HUES48 (cell line): ENCODE results near the gene TMEFF2.

Experiments
- H3K27ac ChIP-seq: one replicate; pipeline ENCODE4 v1.7.0; 2013; ENCODE audit warnings: low read depth, low read length, inconsistent platforms
- H3K27me3 ChIP-seq: 2 replicates; pipeline ENCODE4 v1.6.1; 2013; ENCODE audit warnings: mild to moderate bottlenecking, low read length; ENCODE audit not compliant: control insufficient read depth, insufficient read depth
- H3K36me3 ChIP-seq: 2 replicates; pipeline ENCODE4 v1.6.1; 2013; ENCODE audit warnings: low read length; ENCODE audit not compliant: control insufficient read depth, insufficient read depth
- H3K4me1 ChIP-seq: 2 replicates; pipeline ENCODE4 v1.6.1; 2013; ENCODE audit warnings: mild to moderate bottlenecking, low read length; ENCODE audit not compliant: control insufficient read depth, insufficient read depth
- H3K4me3 ChIP-seq: 2 replicates; pipeline ENCODE4 v1.5.1; 2013; ENCODE audit warnings: mild to moderate bottlenecking, low read depth, low read length
- H3K9ac ChIP-seq: 2 replicates; pipeline ENCODE4 v1.6.1; 2013; ENCODE audit warnings: mild to moderate bottlenecking, low read depth, low read length, moderate library complexity
- H3K9me3 ChIP-seq: 2 replicates; pipeline ENCODE4 v1.6.1; 2013; ENCODE audit warnings: low read length; ENCODE audit not compliant: control insufficient read depth, insufficient read depth

Gene TMEFF2

DNA sequence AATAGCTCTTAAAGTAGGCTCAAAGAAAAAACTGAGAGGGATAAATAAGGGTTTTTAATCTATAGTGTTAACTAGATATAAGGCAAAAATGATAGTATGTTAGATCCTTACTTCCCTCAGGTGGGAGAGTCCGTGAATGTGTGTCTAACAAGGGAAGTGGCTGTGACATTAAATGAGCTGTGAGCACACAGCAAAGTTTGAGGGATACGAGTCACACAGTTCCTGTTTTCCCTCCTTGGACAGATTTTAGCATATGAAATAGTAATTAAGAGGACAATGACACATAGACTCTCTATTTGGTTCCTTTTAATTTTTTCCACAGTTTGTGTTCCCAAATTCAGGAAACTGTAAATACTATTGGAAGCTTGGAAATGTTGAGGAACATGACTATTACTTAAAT is 199.4 kb downstream of the TMEFF2 start:
- no peaks in the 10 kb centered on the region for H3K36me3 ChIP-seq
- H3K9me3 ChIP-seq: no peaks in the 10 kb centered on the region
- no peak overlapping the region for H3K9ac ChIP-seq
- H3K4me1 ChIP-seq: peaks cover 15% of the 10 kb centered on the region
- no peak overlapping the region for H3K4me3 ChIP-seq
- no peaks in the 10 kb centered on the region for H3K27me3 ChIP-seq
- H3K27ac ChIP-seq: no peak overlapping the region

DNA sequence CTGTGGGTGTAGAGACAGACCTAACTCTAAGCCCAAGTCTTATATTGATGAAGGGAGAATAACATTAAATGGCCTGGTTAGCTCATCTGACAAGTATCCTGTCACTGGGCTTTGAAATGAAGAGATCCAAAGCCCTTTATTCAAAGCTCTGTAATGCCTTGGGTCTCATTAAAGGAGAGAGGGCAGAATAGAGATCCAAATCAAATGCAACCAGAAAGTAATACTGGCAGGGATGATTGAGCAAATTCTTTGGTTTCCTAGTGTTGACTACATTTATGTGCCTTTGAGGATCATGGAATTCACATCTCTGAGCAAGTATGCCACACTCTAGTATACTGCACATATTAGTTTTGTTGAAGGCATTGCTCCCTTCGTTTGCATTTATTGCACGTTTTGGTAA is 200.0 kb downstream of the TMEFF2 start:
- Histone ChIP-seq H3K9ac (no peak overlapping the region), H3K27ac (no peak overlapping the region), H3K4me1 (peaks cover 15% of the 10 kb centered on the region), H3K4me3 (no peak overlapping the region), H3K9me3 (no peaks in the 10 kb centered on the region), H3K36me3 (no peaks in the 10 kb centered on the region), H3K27me3 (no peaks in the 10 kb centered on the region)

DNA sequence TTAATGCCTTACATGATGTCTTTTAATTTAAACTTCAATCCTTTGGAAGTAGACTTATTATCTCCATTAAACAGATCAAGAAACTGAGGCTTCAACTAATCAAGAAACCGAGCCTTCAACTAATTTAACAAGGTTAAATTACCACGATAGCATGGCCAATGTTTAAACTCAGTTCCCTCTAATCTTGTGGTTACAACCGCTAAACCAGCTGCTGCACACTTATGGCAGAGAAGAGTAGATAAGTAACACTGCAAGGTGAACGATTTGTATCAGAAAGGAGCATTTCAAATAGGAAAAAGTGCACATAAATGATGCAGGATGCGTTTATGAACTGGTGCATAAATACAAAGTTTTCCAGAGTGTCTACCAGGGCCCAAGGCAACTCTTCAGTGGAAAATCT is 203.3 kb downstream of the TMEFF2 start:
- H3K9ac ChIP-seq: no peak overlapping the region
- no peak overlapping the region for H3K27ac ChIP-seq
- H3K9me3 ChIP-seq: no peaks in the 10 kb centered on the region
- H3K36me3 ChIP-seq: no peaks in the 10 kb centered on the region
- H3K4me1 ChIP-seq: peaks cover 15% of the 10 kb centered on the region
- no peak overlapping the region for H3K4me3 ChIP-seq
- H3K27me3 ChIP-seq: no peaks in the 10 kb centered on the region

GRCh38 chr2:191985740-191986139 is 209.0 kb downstream of the TMEFF2 start:
- Histone ChIP-seq H3K4me3 (no peak overlapping the region), H3K9me3 (no peaks in the 10 kb centered on the region), H3K27me3 (no peaks in the 10 kb centered on the region), H3K36me3 (no peaks in the 10 kb centered on the region), H3K27ac (no peak overlapping the region), H3K9ac (no peak overlapping the region), H3K4me1 (peaks cover 4% of the 10 kb centered on the region; the same call in 1 of the 2 replicates)

GRCh38 chr2:191983591-191983990 is 211.1 kb downstream of the TMEFF2 start:
- H3K9ac ChIP-seq: no peak overlapping the region
- H3K4me3 ChIP-seq: no peak overlapping the region
- no peak overlapping the region for H3K27ac ChIP-seq
- peaks cover 23% of the 10 kb centered on the region for H3K4me1 ChIP-seq
- no peaks in the 10 kb centered on the region for H3K9me3 ChIP-seq
- no peaks in the 10 kb centered on the region for H3K27me3 ChIP-seq
- no peaks in the 10 kb centered on the region for H3K36me3 ChIP-seq

DNA sequence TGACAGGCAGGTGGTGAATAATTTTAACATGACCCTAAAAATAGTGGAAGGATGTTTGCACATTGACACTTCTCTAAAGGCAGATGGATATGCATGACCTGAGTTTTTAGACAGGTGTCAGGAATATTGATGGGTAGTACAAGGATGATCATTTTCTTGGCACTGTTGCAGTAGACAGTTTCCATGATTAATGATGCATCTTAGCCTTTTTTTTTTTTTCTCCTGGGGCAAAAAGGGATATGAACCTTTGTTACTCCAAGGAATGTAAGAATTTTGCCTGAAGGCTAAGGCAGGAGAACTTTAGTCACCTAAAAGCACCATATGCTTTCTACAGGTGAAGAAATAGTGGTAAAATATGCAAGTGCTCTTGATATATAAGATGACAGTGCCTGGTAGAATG is 211.5 kb downstream of the TMEFF2 start:
- Histone ChIP-seq H3K9ac (no peak overlapping the region), H3K27me3 (no peaks in the 10 kb centered on the region), H3K36me3 (no peaks in the 10 kb centered on the region), H3K4me1 (peaks cover 27% of the 10 kb centered on the region), H3K9me3 (no peaks in the 10 kb centered on the region), H3K27ac (no peak overlapping the region), H3K4me3 (no peak overlapping the region)

DNA sequence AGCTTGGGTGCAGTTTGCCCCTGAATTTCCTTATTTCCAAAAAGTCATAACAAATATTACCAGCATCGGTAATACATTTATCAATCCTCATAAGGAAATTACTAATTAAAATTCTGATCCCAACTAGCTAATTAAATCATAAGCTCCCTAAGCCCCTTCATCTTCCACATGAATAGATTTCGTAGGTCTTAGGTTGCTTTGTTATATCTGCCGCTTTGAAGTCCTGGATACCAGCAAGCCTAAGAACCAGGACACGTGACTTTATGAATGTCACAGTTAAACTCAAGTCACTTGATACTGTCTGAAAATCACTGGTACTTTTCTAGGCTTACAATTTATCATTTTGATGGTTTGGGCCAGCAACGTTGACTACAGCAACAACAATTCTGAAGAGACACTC is 213.0 kb downstream of the TMEFF2 start:
- Histone ChIP-seq H3K27me3 (no peaks in the 10 kb centered on the region), H3K4me3 (no peak overlapping the region), H3K9ac (no peak overlapping the region), H3K4me1 (peaks cover 31% of the 10 kb centered on the region), H3K27ac (no peak overlapping the region), H3K9me3 (no peaks in the 10 kb centered on the region), H3K36me3 (no peaks in the 10 kb centered on the region)

DNA sequence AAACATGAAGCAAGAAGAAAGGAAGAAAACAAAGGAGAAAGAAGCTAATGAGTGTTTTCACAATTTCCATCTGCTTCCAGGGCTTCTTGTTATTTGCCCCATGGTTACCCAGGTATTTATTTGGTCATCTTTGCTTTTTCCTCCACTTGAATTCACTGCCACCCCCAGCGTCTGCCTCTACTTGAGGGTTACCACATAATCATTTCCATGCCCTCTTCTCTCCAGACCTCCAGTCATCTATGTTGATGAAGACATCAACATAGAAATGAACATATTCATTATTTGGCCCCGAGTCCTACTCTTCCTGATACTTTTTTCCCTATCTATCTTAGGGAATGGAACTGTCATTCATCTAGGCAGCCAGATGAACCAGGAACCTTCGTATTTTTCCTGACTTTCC is 214.2 kb downstream of the TMEFF2 start:
- no peaks in the 10 kb centered on the region for H3K27me3 ChIP-seq
- H3K4me3 ChIP-seq: no peak overlapping the region
- no peak overlapping the region for H3K27ac ChIP-seq
- no peak overlapping the region for H3K9ac ChIP-seq
- peaks cover 31% of the 10 kb centered on the region for H3K4me1 ChIP-seq
- H3K36me3 ChIP-seq: no peaks in the 10 kb centered on the region
- no peaks in the 10 kb centered on the region for H3K9me3 ChIP-seq

- Histone ChIP-seq H3K9me3 (no peaks in the 10 kb centered on the region), H3K9ac (no peak overlapping the region), H3K36me3 (no peaks in the 10 kb centered on the region), H3K4me1 (peaks cover 31% of the 10 kb centered on the region), H3K27ac (peak overlapping the region; percentile 21), H3K27me3 (no peaks in the 10 kb centered on the region), H3K4me3 (no peak overlapping the region)
Observed at GRCh38 chr2:191979221-191979730, 215.5 kb downstream of the TMEFF2 start.

DNA sequence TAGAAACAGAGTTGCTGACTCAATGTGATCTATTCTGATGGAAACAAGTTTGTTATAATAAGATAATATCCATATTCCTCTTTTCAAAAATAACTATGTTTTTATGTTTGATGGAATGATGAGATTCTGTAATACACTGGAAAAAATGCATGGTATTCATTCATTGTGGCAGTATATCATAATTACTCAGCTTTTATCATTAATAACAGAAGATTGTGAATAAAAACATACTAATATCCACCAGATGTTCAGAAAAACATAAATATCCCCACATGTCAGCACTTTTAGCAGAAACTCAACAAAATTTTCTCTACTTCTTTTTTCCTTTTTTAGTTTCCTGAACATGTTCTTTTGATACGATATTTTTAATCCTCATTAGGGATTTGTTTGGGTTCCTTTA is 217.0 kb downstream of the TMEFF2 start:
- Histone ChIP-seq H3K9me3 (no peaks in the 10 kb centered on the region), H3K4me3 (no peak overlapping the region)

GRCh38 chr2:191976436-191976835 is 218.3 kb downstream of the TMEFF2 start:
- Histone ChIP-seq H3K4me1 (peaks cover 31% of the 10 kb centered on the region), H3K9ac (no peak overlapping the region), H3K27ac (no peak overlapping the region), H3K36me3 (no peaks in the 10 kb centered on the region), H3K4me3 (no peak overlapping the region), H3K9me3 (no peaks in the 10 kb centered on the region), H3K27me3 (no peaks in the 10 kb centered on the region)

More for the DNA sequence above, 217.0 kb downstream of the TMEFF2 start:
- Histone ChIP-seq H3K9ac (no peak overlapping the region), H3K27ac (no peak overlapping the region), H3K27me3 (no peaks in the 10 kb centered on the region), H3K36me3 (no peaks in the 10 kb centered on the region), H3K4me1 (peaks cover 31% of the 10 kb centered on the region)

GRCh38 chr2:191974676-191975075 is 220.1 kb downstream of the TMEFF2 start:
- Histone ChIP-seq H3K4me3 (no peak overlapping the region), H3K9me3 (no peaks in the 10 kb centered on the region), H3K4me1 (peaks cover 17% of the 10 kb centered on the region), H3K27ac (no peak overlapping the region), H3K36me3 (no peaks in the 10 kb centered on the region), H3K9ac (no peak overlapping the region), H3K27me3 (no peaks in the 10 kb centered on the region)
